AG10803 (cell line): ENCODE measurements around the gene SLC6A1.

Experiments used
- DNase-seq: peaks from one replicate; pipeline ENCODE4 v3.0.0; 2010; ENCODE audit warnings: low read depth
- H3K4me3 ChIP-seq: 2 replicates; pipeline ENCODE4 v1.5.1; 2011; ENCODE audit warnings: mild to moderate bottlenecking, low read length, control low read depth
- CTCF ChIP-seq: conservative IDR thresholded peaks from 2 replicates; pipeline ENCODE4 v1.5.1; 2011; ENCODE audit warnings: mild to moderate bottlenecking, low read length, control low read depth, inconsistent platforms

Gene SLC6A1

GRCh38 chr3:11045536-11045935 lies 53.0 kb downstream of the SLC6A1 start:
- TF ChIP-seq CTCF = no peak
- no peak for DNase-seq
- H3K4me3 ChIP-seq = no peak overlapping the region

GRCh38 chr3:11047500-11047899 lies 55.0 kb downstream of the SLC6A1 start:
- no peak overlapping the region for H3K4me3 ChIP-seq
- no peak for DNase-seq
- no peak for TF ChIP-seq CTCF

GRCh38 chr3:11050666-11051323 lies 58.2 kb downstream of the SLC6A1 start:
- no peak for DNase-seq
- TF ChIP-seq CTCF = no peak
- H3K4me3 ChIP-seq = no peak overlapping the region

- no peak for TF ChIP-seq CTCF
- no peak for DNase-seq
- no peak overlapping the region for H3K4me3 ChIP-seq
Measured at GRCh38 chr3:11053926-11054503, 61.5 kb downstream of the SLC6A1 start.

GRCh38 chr3:11054739-11055438 lies 62.3 kb downstream of the SLC6A1 start:
- DNase-seq = no peak
- TF ChIP-seq CTCF = no peak
- H3K4me3 ChIP-seq = no peak overlapping the region

GRCh38 chr3:11055496-11055895 lies 62.9 kb downstream of the SLC6A1 start:
- TF ChIP-seq CTCF = no peak
- H3K4me3 ChIP-seq = no peak overlapping the region
- no peak for DNase-seq
